ENCODE data around the gene ADCY5.

GRCh38 chr3:123430266-123430665, 18.6 kb downstream of the ADCY5 start:
- TF ChIP-seq EZH2 (IDR thresholded peaks at IDR 0.05; ENCODE audit: borderline replicate concordance, insufficient read depth, low read depth, low read length, poor library complexity, severe bottlenecking) (no peak), CTCF (IDR thresholded peaks at IDR 0.05) (no peak)
